Upper lobe of left lung (tissue), 4 donors: Measurements from ENCODE around the gene RPUSD4.

Experiments used
- CTCF ChIP-seq, 6 experiments: fragments of 450-650 bp in 4 of 6; fragments of 200-600 bp in 2 of 6; sonication (generic) in 2 of 6; IDR thresholded peaks; one replicate each; pipeline ENCODE4 v1.5.1; 2016 to 2019; ENCODE audit warnings: antibody characterized with exemption in 6 of 6
- POLR2A ChIP-seq, 4 donors: fragments of 450-650 bp; IDR thresholded peaks; one replicate each; pipeline ENCODE4 v1.5.1; 2016 to 2017; ENCODE audit warnings: antibody characterized with exemption in 4 of 4, mild to moderate bottlenecking in 2 of 4

DNA sequence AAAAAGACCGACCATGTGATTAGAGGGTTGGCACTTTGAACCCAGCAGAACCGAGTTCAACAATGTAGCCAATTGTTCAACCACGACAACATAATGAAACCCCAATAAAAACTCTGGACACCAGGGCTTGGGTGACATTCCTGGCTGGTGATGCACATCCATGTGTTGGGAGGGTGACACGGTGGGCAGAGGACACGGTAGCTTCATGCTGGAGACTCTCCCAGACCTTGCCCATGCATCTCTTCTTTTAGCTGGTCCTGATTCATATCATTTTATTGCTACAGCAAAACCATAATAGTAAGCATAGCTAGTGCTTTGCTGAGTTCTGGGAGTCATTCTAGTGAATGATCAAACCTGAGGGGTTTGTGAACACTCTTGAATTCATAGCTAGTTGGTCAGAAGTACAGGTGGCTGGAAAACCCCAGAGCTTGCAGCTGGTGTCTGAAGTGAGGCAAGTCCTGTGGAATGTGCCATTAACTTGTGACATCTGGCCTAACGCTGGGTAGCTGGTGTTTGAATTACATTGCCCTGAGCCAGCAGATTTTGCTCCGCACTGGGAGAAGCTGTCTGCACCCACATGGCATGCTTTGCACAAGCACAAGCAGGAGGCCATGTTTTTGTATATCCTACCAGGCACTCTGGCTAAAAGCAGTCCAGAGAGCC lies 14.0 kb downstream of the RPUSD4 start:
- TF ChIP-seq POLR2A (IDR thresholded peaks at IDR 0.05) (no peak), CTCF (IDR thresholded peaks at IDR 0.05) (no peak)
